ENCODE data around the gene DHFR. TPM values are rescaled to one million over a fixed set of nuclear protein-coding genes. Genes with fewer than 3 reads are reported as not detected.

DHFR gene
- total and polyA plus RNA-seq, 9 of the 15 experiments (the other 6 are each of a cell fraction or from before 2014, with no cell fraction given) = 45.6 to 176 (median 97.7) TPM

DNA sequence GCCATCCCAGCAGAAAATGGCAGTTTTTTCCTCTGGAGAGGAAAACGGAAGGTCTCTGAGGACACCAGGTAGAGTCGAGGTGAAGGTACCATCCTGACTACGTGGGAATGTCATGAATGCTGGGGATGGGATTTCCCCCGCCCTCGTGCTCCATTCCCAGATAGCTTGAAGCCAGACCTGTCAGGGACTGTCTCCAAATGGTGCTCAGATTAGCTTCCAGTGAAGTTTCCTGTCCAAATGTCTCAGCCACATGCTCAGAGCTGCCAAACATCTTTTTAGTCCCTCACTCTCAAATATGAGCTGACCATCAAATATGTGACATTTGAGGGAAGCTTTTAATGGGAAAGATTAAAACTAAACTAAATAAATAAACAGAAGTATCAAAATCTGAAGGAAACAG lies 77.1 kb downstream of the DHFR start (continued):
- no peak for TF ChIP-seq HMGN3 (IDR thresholded peaks at IDR 0.05; ENCODE audit: borderline replicate concordance, extremely low read depth, insufficient read length, low read depth, low read length)
- TF ChIP-seq BMI1 (IDR thresholded peaks at IDR 0.05; ENCODE audit: low read length) = no peak

DNA sequence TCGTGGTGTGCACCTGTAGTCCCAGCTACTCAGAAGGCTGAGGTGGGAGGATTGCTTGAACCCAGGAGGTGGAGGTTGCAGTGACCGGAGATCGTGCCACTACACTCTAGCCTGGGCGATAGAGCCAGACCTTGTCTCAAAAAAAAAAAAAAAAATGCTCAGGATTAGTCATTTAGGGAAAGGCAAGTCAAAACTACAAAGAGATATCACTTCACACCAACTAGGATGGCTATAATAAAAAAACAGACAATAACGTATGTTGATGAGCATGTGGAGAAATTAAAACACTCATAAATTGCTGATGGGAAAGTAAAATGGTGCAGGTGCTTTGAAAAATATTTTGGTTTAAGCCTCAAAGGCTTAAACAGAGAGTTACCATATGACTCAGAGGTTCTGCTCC lies 78.4 kb downstream of the DHFR start:
- H3K9me1 ChIP-seq (ENCODE audit: control insufficient read depth, insufficient read depth, low read length) = no peaks in the 10 kb centered on the region
- H3K36me3 ChIP-seq (ENCODE audit: control insufficient read depth, insufficient read depth, low read length) = no peaks in the 10 kb centered on the region
- H3K4me1 ChIP-seq (replicated peaks in 1 of 2; ENCODE audit: control insufficient read depth in 2 of 2, insufficient read depth in 2 of 2, low read length in 2 of 2) = no peaks in the 10 kb centered on the region
- ChIA-PET CTCF (ENCODE audit: low intra/inter-chr PET ratio) (no interaction called here), POLR2A (no interaction called here)
- H3K27me3 ChIP-seq (ENCODE audit: control insufficient read depth in 2 of 2, insufficient read depth in 2 of 2, low read length in 2 of 2) = peaks cover 13 to 32% of the 10 kb centered on the region in 2 experiments; a peak in 4 of 5 replicates
- H4K20me1 ChIP-seq (replicated peaks; ENCODE audit: control insufficient read depth, insufficient read depth, low read length) = no peaks in the 10 kb centered on the region
- H3K4me3 ChIP-seq = no peak overlapping the region
- WGBS (ENCODE audit: insufficient coverage, low coverage, missing lambda C conversion rate) = 0% methylated on average over 3 of the region's 5 CpGs
- DNase-seq (ENCODE audit: extremely low read depth in 1 of 4, low spot score in 3 of 4) = no peak
- no peak overlapping the region for H3K9ac ChIP-seq (ENCODE audit: insufficient read depth in 1 of 2, low read depth in 2 of 2, low read length in 2 of 2)
- no peak overlapping the region for H2AFZ ChIP-seq (ENCODE audit: low read depth, low read length)
- no peak for ATAC-seq
- no peak for FAIRE-seq
- intact Hi-C loops (cut with micrococcal nuclease) (no loop called here), in situ Hi-C loops (cut with MboI) (no loop called here)
- H3K27ac ChIP-seq (ENCODE audit: extremely low read depth, low read depth, low read length) = no peak overlapping the region
- no peaks in the 10 kb centered on the region for H3K79me2 ChIP-seq (ENCODE audit: control insufficient read depth, insufficient read depth, low read length)
- no peaks in the 10 kb centered on the region for H3K9me3 ChIP-seq (replicated peaks; ENCODE audit: control insufficient read depth, insufficient read depth, low read depth, low read length)
- no TSS peak for BruUV-seq (replicated peaks)
- H3K4me2 ChIP-seq (ENCODE audit: insufficient read depth, low read length) = no peak overlapping the region
- no peak for TF ChIP-seq GTF3C2 (IDR thresholded peaks at IDR 0.05; ENCODE audit: borderline replicate concordance, extremely low read depth, insufficient read length)
- no peak for TF ChIP-seq AFF1 (IDR thresholded peaks at IDR 0.05; ENCODE audit: low read depth in 1 of 2, partially characterized antibody in 2 of 2)
- TF ChIP-seq CAMTA2 (CRISPR knock-in tag; conservative IDR thresholded peaks at IDR 0.05) = no peak
- TF ChIP-seq ZNF551 (CRISPR knock-in tag; IDR thresholded peaks at IDR 0.05) = no peak
- no peak for TF ChIP-seq ZNF354B (CRISPR knock-in tag; IDR thresholded peaks at IDR 0.05)
- TF ChIP-seq U2AF1 (optimal IDR thresholded peaks at IDR 0.05; ENCODE audit: low read depth, low read length) = no peak
- TF ChIP-seq BACH1 (tag; IDR thresholded peaks at IDR 0.05) = no peak
- TF ChIP-seq SMC3 (conservative IDR thresholded peaks at IDR 0.05; ENCODE audit: insufficient read depth, low read depth, low read length) = no peak
- no peak for TF ChIP-seq ZNF121 (CRISPR knock-in tag; conservative IDR thresholded peaks at IDR 0.05)
- no peak for TF ChIP-seq RBFOX2 (IDR thresholded peaks at IDR 0.05; ENCODE audit: low read depth, low read length)
- TF ChIP-seq, protein P1, sequence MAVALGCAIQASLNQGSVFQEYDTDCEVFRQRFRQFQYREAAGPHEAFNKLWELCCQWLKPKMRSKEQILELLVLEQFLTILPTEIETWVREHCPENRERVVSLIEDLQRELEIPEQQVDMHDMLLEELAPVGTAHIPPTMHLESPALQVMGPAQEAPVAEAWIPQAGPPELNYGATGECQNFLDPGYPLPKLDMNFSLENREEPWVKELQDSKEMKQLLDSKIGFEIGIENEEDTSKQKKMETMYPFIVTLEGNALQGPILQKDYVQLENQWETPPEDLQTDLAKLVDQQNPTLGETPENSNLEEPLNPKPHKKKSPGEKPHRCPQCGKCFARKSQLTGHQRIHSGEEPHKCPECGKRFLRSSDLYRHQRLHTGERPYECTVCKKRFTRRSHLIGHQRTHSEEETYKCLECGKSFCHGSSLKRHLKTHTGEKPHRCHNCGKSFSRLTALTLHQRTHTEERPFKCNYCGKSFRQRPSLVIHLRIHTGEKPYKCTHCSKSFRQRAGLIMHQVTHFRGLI (CRISPR knock-in tag; IDR thresholded peaks at IDR 0.05) = no peak
- TF ChIP-seq TFAM (CRISPR knock-in tag; conservative IDR thresholded peaks at IDR 0.05) = no peak
